Coronary artery (tissue), 2 donors: ENCODE data around the gene PLA2G15.
A peak's percentile ranks its signal among the peaks of the same experiment; 100 is the strongest.

Experiments used
- DNase-seq: peaks from one replicate; pipeline ENCODE4 v3.0.0-alpha.2; 2017; ENCODE audit warnings: low spot score
- H3K27ac ChIP-seq, 2 donors: fragments of 200-600 bp; sonication (generic); one replicate each; pipeline ENCODE4 v1.5.1; 2016 to 2019
- H3K4me3 ChIP-seq: fragments of 200-600 bp; sonication (generic); 2 replicates; pipeline ENCODE4 v1.5.1; 2016; ENCODE audit warnings: mild to moderate bottlenecking, moderate library complexity
- CTCF ChIP-seq: fragments of 200-600 bp; sonication (generic); IDR thresholded peaks from one replicate; pipeline ENCODE4 v1.5.1; 2019; ENCODE audit warnings: antibody characterized with exemption

Gene PLA2G15

GRCh38 chr16:68276223-68276622 lies 31.1 kb downstream of the PLA2G15 start:
- no peak for DNase-seq
- peak overlapping the region; percentile 6 to 18 for H3K27ac ChIP-seq
- H3K4me3 ChIP-seq, result no peak overlapping the region
- TF ChIP-seq CTCF, result no peak

- DNase-seq, result no peak
- TF ChIP-seq CTCF, result no peak
- Histone ChIP-seq H3K4me3 (no peak overlapping the region), H3K27ac (no peak overlapping the region)
These were observed 34.8 kb downstream of the PLA2G15 start for GRCh38 chr16:68279726-68280558.

- no peak for DNase-seq
- TF ChIP-seq CTCF, result no peak
- Histone ChIP-seq H3K27ac (no peak overlapping the region), H3K4me3 (no peak overlapping the region)
These were observed 36.3 kb downstream of the PLA2G15 start for GRCh38 chr16:68281368-68282063.

GRCh38 chr16:68282064-68282452 lies 36.9 kb downstream of the PLA2G15 start:
- no peak overlapping the region for H3K27ac ChIP-seq
- H3K4me3 ChIP-seq, result no peak overlapping the region
- no peak for TF ChIP-seq CTCF
- DNase-seq, result no peak

GRCh38 chr16:68283346-68283745 lies 38.2 kb downstream of the PLA2G15 start:
- peak overlapping the region; percentile 23 to 41 for H3K27ac ChIP-seq
- no peak for TF ChIP-seq CTCF
- no peak for DNase-seq
- no peak overlapping the region for H3K4me3 ChIP-seq

GRCh38 chr16:68283801-68284598 lies 38.8 kb downstream of the PLA2G15 start:
- Histone ChIP-seq H3K27ac (peak overlapping the region in 1 of 2 donors; percentile 45), H3K4me3 (no peak overlapping the region)
- DNase-seq, result no peak
- no peak for TF ChIP-seq CTCF
